SK-N-MC (cell line): ENCODE results near the gene TBX2.
"Not testable (repeated sequence)": the region's sequence is repeated elsewhere in the genome, so short reads cannot be mapped to it uniquely, and the experiment has no call there.

Experiments
- DNase-seq: peaks from one replicate; pipeline ENCODE4 v3.0.0-alpha.2; 2011; ENCODE audit warnings: low read depth, low spot score
- H3K27ac ChIP-seq: fragments of 200-600 bp; sonication (generic); 2 replicates; pipeline ENCODE4 v1.5.1; 2016; ENCODE audit warnings: mixed run types
- H3K36me3 ChIP-seq: fragments of 200-600 bp; sonication (generic); 2 replicates; pipeline ENCODE4 v1.6.1; 2017; ENCODE audit warnings: antibody characterized with exemption, low read length, mixed read lengths; ENCODE audit not compliant: insufficient read depth
- H3K4me3 ChIP-seq: fragments of 200-600 bp; sonication (generic); 2 replicates; pipeline ENCODE4 v1.5.1; 2016
- H3K9ac ChIP-seq: fragments of 200-600 bp; sonication (generic); 2 replicates; pipeline ENCODE4 v1.8.0; 2017; ENCODE audit warnings: mixed run types, mixed read lengths; ENCODE audit not compliant: insufficient read length
- H3K9me3 ChIP-seq: fragments of 200-600 bp; sonication (generic); 2 replicates; pipeline ENCODE4 v1.6.1; 2017; ENCODE audit warnings: low read depth, mild to moderate bottlenecking, antibody characterized with exemption, low read length, moderate library complexity, mixed read lengths
- EZH2 ChIP-seq: fragments of 200-600 bp; sonication (generic); IDR thresholded peaks from one replicate; pipeline ENCODE4 v1.6.1; 2017; ENCODE audit warnings: antibody characterized with exemption
- FOXP2 ChIP-seq: optimal IDR thresholded peaks from 2 replicates; pipeline ENCODE3; 2011; ENCODE audit warnings: mild to moderate bottlenecking, moderate library complexity; ENCODE audit not compliant: insufficient read depth; ENCODE audit errors: extremely low read length, control extremely low read depth
- POLR2AphosphoS5 ChIP-seq: IDR thresholded peaks from 2 replicates; pipeline ENCODE4 v1.6.1; 2012; ENCODE audit warnings: mild to moderate bottlenecking, low read depth, low read length, borderline replicate concordance

The TBX2 gene

DNA sequence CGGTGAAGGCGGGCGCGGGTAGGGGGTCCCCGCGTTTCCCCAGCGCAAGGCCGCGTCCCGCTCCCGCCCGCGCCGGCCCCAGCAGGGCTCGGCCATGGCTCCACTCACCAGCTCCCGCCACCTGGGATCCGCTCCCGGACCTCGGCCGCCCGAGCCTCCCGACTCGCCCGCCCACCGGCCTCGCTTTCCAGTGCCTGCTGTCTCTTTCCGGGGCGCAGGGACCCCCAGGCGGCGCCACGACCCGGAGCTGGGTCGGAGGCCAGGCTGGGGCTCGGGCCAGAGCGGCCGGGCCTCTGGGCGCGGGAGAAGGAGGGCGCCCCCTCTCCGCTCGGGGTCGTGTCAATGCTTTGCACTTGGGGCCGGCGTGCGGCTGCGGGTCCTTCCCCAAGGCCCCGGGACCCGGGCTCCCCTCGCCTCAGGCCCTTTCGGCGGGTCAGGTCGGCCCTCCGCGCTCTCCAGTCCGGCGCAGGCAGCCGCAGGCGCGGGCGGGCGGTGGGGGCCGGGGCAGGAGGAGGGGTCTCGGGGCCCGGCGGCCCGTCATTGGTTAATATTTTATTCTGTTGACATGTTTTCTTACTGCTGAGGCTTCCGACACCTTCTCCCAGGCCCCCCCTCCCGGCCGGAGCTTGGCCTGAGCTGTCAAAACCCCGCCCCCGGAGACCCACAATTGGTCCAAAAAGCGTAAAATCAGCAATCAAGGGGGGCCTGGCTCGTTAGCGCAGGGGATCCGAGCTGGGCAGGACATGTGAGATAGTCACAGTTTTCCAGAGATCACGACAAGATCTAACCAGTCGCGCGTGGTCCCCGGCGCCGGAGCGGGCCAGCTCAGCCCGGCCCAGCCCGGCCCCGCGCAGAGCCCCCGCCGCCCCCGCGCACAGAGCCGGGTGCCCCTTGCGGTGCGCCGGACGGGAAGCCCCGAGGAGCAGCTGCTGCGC, at the start of gene TBX2:
TSS of gene TBX2 (plus strand) at position 713 of the 935 bp plus-strand sequence. CDS start 334 bp downstream, outside the sequence.
- TF ChIP-seq EZH2 (no peak), FOXP2 (no peak), POLR2AphosphoS5 (no peak)
- peak within 1 kb of the TSS; percentile 79 for H3K4me3 ChIP-seq
- DNase-seq, result no peak
- H3K27ac ChIP-seq, result no peak within 1 kb of the TSS
- no peak within 1 kb of the TSS for H3K9ac ChIP-seq
- H3K36me3 ChIP-seq, result no peaks in the 10 kb centered on the region
- no peaks in the 10 kb centered on the region for H3K9me3 ChIP-seq

DNA sequence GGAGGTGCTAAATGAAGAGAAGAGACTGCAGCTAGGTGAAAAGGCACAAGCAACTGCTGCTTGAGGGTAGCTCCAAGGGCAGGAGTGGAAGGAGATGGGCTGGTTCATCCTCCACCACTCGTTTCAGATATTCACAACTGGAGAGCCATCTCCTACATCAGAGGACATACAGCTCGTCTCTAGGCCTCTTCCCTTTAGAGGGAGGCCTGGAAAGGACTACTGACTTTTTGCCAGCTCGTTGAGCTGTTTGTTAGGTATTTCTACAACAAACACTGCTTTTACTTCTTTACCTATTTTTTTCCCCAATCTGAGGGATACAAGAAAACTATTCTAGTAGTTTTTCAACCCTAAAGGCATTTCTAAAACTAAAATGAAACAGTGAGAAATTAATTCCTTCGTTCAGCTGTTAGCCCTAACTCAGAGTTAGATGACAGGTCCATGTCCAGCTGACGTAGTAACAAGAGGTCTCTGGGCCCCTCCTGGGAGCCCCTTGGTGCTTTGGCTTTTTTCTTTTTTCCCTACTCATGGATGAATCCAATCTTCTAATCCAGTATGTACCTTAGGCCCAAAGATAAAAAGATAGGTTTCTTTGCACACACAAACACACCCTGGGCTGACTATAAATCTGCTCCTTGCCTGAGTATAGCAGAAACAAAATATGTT, 47.8 kb upstream of the TBX2 start:
- no peak overlapping the region for H3K9ac ChIP-seq
- no peak for DNase-seq
- no peaks in the 10 kb centered on the region for H3K36me3 ChIP-seq
- TF ChIP-seq EZH2, result no peak
- no peak for TF ChIP-seq FOXP2
- no peak for TF ChIP-seq POLR2AphosphoS5
- no peak overlapping the region for H3K4me3 ChIP-seq
- no peak overlapping the region for H3K27ac ChIP-seq
- H3K9me3 ChIP-seq, result no peaks in the 10 kb centered on the region

DNA sequence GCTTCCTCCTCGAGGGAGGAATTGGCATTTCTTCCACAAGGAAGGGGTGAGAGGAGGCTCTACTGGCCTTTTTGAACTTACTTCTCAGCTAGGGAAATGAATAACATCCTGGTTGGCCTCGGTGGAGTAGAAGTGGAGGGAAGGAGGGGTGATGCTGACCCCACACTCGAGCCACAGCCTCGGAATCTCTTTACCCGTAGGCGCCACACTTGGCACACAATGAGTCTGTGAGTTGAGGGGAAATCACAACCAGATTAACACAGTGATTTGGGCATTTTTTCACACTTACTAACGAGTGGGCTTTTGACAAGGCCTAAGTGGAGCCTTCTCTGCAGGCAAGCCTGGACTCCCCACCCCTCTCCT, 47.3 kb upstream of the TBX2 start:
- no peak overlapping the region for H3K4me3 ChIP-seq

DNA sequence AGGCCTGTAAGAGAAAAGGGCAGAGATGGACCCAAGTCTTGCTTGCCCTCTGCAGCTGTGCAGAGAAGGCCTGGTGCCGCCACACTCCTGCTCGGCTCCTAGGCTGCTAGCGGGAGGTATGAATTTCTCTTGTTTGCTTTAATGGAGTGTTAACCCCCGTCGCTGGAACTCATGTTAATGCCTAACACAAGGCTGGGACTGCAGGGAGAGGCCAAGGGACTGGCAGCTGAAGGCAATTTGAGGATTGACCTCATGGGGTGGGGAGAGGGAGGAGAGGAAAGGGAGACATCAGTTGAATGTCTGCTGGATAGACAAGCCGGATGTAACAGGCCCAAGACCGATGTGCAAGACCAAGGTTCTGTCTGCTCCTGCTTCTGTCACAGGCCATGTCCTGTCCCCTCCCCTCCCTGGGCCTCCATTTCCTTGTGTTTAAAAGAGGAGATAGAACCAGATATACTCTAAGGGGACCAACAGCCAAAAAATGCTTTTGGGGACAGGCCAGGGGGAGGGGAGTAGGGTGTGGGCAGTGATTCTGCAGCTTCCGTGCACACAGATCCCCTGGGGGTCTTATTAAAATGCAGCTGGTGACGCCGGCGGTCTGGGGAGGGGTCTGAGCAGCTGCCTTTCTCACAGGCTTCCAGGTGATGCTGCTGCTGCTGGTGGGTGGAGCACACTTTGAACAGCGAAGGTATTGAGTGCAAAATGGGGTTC, 46.7 kb upstream of the TBX2 start:
- H3K4me3 ChIP-seq, result no peak overlapping the region
- TF ChIP-seq POLR2AphosphoS5 (no peak), FOXP2 (no peak), EZH2 (no peak)
- no peak for DNase-seq
- no peak overlapping the region for H3K27ac ChIP-seq
- no peak overlapping the region for H3K9ac ChIP-seq
- no peaks in the 10 kb centered on the region for H3K9me3 ChIP-seq
- no peaks in the 10 kb centered on the region for H3K36me3 ChIP-seq

More for the DNA sequence above, 47.3 kb upstream of the TBX2 start:
- H3K36me3 ChIP-seq, result no peaks in the 10 kb centered on the region
- no peak overlapping the region for H3K27ac ChIP-seq
- DNase-seq, result no peak
- no peak overlapping the region for H3K9ac ChIP-seq
- no peaks in the 10 kb centered on the region for H3K9me3 ChIP-seq
- TF ChIP-seq EZH2 (no peak), FOXP2 (no peak), POLR2AphosphoS5 (no peak)

DNA sequence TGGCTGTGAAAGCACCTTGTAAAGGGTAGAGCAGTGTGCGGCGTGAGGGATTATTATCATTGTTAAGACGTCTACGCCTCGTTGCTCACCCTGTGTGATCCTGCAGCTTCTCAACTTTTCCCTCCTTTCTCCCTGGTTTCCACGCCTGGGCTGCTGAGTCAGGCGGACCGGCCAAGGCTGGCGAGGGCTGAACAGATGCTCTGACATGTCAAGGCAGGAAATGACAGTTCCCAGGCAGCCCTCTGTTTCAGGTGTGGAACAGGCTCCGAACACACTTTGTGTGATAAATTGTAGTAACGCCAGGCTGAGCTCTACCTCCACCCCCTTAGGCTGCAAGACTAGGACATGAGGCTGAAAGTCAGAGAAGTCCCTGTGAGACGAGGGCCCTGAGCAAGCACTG, 46.0 kb upstream of the TBX2 start:
- TF ChIP-seq EZH2 (no peak), FOXP2 (no peak), POLR2AphosphoS5 (no peak)
- Histone ChIP-seq H3K27ac (no peak overlapping the region), H3K9me3 (no peaks in the 10 kb centered on the region), H3K36me3 (no peaks in the 10 kb centered on the region), H3K4me3 (no peak overlapping the region), H3K9ac (no peak overlapping the region)
- DNase-seq, result no peak

DNA sequence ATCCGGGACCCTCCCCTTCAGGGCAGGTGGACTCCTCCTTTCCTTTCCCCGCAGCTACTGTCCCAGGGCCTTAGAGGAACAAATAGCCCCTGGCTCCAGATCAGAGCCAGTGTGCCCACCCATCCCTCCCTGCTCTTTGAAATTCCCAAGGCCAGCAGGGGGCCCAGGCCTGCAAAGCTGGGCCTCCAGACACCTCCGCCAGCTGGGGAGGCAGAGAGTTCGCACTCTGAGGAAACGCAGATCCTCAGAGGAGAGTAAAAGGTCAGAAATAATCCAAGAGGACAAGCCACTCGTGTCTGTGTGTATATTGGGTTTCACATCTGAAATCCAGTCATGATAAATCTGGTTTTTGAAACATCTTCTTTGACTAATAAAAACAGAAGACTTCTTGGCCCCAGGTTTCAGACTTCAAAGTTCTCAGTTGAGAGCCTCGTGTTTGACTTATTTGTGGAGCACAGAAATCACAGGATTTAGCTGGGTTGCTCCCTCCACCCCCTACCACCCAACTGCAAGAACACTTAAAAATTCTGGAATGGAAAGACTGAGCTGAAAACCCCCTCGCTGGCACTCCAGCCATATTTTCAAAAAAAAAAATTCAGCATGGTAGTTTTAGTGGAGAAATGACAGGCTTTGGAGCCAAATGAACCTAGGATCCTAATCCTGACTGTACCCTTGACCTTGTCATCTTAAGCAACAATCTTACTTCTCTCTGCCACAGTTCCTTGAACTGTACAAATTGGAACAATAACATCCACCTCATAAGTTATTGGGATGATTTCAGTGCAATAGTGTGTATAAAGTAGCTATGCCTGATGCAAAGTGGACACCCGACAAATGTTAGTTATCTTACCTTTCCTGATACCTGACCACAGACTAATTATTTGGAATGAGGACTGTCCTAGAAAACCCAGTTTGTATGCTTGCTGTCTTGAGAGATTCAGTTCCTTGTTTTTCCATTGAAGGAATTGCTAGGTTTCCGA, 44.5 kb upstream of the TBX2 start:
- DNase-seq, result no peak
- Histone ChIP-seq H3K9ac (no peak overlapping the region), H3K36me3 (no peaks in the 10 kb centered on the region), H3K27ac (no peak overlapping the region), H3K4me3 (no peak overlapping the region), H3K9me3 (no peaks in the 10 kb centered on the region)
- TF ChIP-seq POLR2AphosphoS5 (no peak), FOXP2 (no peak), EZH2 (no peak)

DNA sequence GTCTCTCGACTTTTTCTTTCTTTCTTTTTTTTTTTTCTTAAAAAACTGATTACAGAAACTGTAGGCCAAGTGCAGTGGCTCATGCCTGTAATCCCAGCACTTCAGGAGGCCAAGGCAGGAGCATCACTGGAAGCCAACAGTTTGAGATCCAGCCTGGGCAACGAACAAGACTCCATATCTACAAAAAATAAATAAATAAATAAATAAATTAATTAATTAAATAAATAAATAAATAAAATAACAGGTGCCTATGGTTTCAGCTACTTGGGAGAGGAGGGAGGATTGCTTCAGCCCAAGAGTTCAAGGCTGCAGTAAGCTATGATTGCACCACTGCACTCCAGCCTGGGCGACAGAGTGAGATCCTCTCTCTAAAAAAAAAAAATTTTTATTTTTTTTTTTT, 42.6 kb upstream of the TBX2 start:
- DNase-seq, result not testable (repeated sequence)

DNA sequence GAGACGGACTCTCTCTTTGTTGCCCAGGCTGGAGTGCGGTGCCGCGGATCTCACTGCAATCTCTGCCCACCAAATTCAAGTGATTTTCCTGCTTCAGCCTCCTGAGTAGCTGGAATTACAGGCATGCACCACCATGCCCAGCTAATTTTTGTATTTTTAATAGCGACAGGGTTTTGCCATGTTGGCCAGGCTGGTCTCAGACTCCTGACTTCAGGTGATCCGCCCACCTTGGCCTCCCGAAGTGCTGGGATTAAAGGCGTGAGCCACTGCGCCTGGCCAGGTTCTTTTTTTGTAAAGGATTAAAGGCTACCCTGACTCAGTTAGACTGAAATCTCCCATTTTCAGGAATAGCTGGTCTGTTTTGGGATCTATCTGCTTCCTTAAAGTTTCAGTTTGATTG, 40.1 kb upstream of the TBX2 start:
- not testable (repeated sequence) for H3K4me3 ChIP-seq, H3K9me3 ChIP-seq, H3K9ac ChIP-seq, DNase-seq, H3K27ac ChIP-seq, H3K36me3 ChIP-seq

More for the DNA sequence above, 42.6 kb upstream of the TBX2 start:
- H3K9me3 ChIP-seq, H3K27ac ChIP-seq, H3K4me3 ChIP-seq, H3K36me3 ChIP-seq, H3K9ac ChIP-seq: not testable (repeated sequence)
